Fibroblast of lung (primary cell): Measurements from ENCODE around the gene SLK. TPM values are rescaled to one million over a fixed set of nuclear protein-coding genes. Genes with fewer than 3 reads are reported as not detected.

Experiments
- DNase-seq, 2 donors: peaks; one replicate each; pipeline versions ENCODE4 v3.0.0 to v3.0.0-alpha.2; 2010; ENCODE audit warnings: low read depth in 2 of 2
- H2AFZ ChIP-seq: 2 replicates; pipeline ENCODE4 v1.5.1; 2012; ENCODE audit warnings: low read length, control low read depth, inconsistent platforms
- H3K27ac ChIP-seq: 2 replicates; pipeline ENCODE4 v1.5.1; 2011; ENCODE audit warnings: low read length, control low read depth; ENCODE audit not compliant: insufficient read depth
- H3K27me3 ChIP-seq: 2 replicates; pipeline ENCODE4 v1.5.1; 2011; ENCODE audit warnings: mild to moderate bottlenecking, low read length; ENCODE audit not compliant: control insufficient read depth, insufficient read depth
- H3K36me3 ChIP-seq: 2 replicates; pipeline ENCODE4 v1.5.1; 2011; ENCODE audit warnings: low read length; ENCODE audit not compliant: control insufficient read depth, insufficient read depth
- H3K4me1 ChIP-seq: 2 replicates; pipeline ENCODE4 v1.5.1; 2011; ENCODE audit warnings: low read length; ENCODE audit not compliant: control insufficient read depth, insufficient read depth; ENCODE audit errors: extremely low read depth
- H3K4me2 ChIP-seq: 2 replicates; pipeline ENCODE4 v1.5.1; 2011; ENCODE audit warnings: low read length, control low read depth; ENCODE audit not compliant: insufficient read depth; ENCODE audit errors: extremely low read depth
- H3K4me3 ChIP-seq, 4 experiments: fragments of 200-600 bp in 1 of 4; sonication (generic) in 1 of 4; replicated peaks in 1 of 4; 2 replicates each; pipeline ENCODE4 v1.5.1; 2011 to 2016; ENCODE audit warnings: low read length in 4 of 4, low read depth in 3 of 4, mild to moderate bottlenecking in 3 of 4, control low read depth in 2 of 4, inconsistent platforms in 1 of 4, mixed read lengths in 1 of 4; ENCODE audit not compliant: insufficient read depth in 1 of 4; ENCODE audit errors: control extremely low read depth in 1 of 4
- H3K79me2 ChIP-seq: 2 replicates; pipeline ENCODE4 v1.5.1; 2012; ENCODE audit warnings: mild to moderate bottlenecking, low read length, inconsistent platforms; ENCODE audit not compliant: control insufficient read depth, insufficient read depth
- H3K9ac ChIP-seq: 2 replicates; pipeline ENCODE4 v1.5.1; 2011; ENCODE audit warnings: mild to moderate bottlenecking, low read length, control low read depth; ENCODE audit not compliant: insufficient read depth
- H3K9me3 ChIP-seq: 2 replicates; pipeline ENCODE4 v1.5.1; 2012; ENCODE audit warnings: low read depth, low read length; ENCODE audit not compliant: control insufficient read depth, insufficient read depth
- H4K20me1 ChIP-seq: 2 replicates; pipeline ENCODE4 v1.5.1; 2011; ENCODE audit warnings: low read length; ENCODE audit not compliant: control insufficient read depth, insufficient read depth; ENCODE audit errors: extremely low read depth
- CTCF ChIP-seq, 2 donors: IDR thresholded peaks in 1 of 2; conservative IDR thresholded peaks in 1 of 2; 1 replicate in 1 of 2; 2 replicates in 1 of 2; pipeline ENCODE4 v1.5.1; 2011 to 2012; ENCODE audit warnings: low read length in 2 of 2, control low read depth in 1 of 2, inconsistent platforms in 1 of 2, low read depth in 1 of 2, mild to moderate bottlenecking in 1 of 2
- EZH2 ChIP-seq: IDR thresholded peaks from 2 replicates; pipeline ENCODE4 v1.5.1; 2012; ENCODE audit warnings: low read length, control low read depth, mild to moderate bottlenecking; ENCODE audit errors: missing control alignments
- polyA plus RNA-seq, 2 donors: library from polyadenylated mRNA; depleted of rRNA in 1 of 2; stranded (reverse) in 1 of 2; unstranded in 1 of 2; fragments of >200 nt; gene quantifications; 2 replicates each; pipeline ENCODE4 v1.2.1, GENCODE V29; 2011 to 2012; ENCODE audit warnings: missing spikeins in 1 of 2
- total RNA-seq: library from RNA; depleted of rRNA; stranded (reverse); fragments of >200 nt; gene quantifications from 2 replicates; pipeline ENCODE4 v1.2.1, GENCODE V29; 2014

Gene SLK
- total and polyA plus RNA-seq, 2 donors (not counting 1 experiment from before 2014, with no cell fraction given) = 18.2 to 63.1 TPM

- Histone ChIP-seq H3K9me3 (no peaks in the 10 kb centered on the region), H3K4me1 (no peaks in the 10 kb centered on the region), H3K4me2 (no peak overlapping the region), H3K79me2 (no peaks in the 10 kb centered on the region), H3K36me3 (peaks cover 6% of the 10 kb centered on the region), H3K9ac (no peak overlapping the region), H3K4me3 (no peak overlapping the region), H3K27me3 (no peaks in the 10 kb centered on the region), H4K20me1 (no peaks in the 10 kb centered on the region), H2AFZ (no peak overlapping the region), H3K27ac (no peak overlapping the region)
- TF ChIP-seq EZH2 = no peak
- TF ChIP-seq CTCF (conservative IDR thresholded peaks at IDR 0.05 in 1 of 2, IDR thresholded peaks at IDR 0.05 in 1 of 2; ENCODE audit: low read depth in 1 of 2, low read length in 2 of 2) = no peak
- no peak for DNase-seq
Observed at GRCh38 chr10:104018471-104018870, 51.5 kb downstream of the SLK start.

- H3K4me1 ChIP-seq = no peaks in the 10 kb centered on the region
- no peaks in the 10 kb centered on the region for H3K79me2 ChIP-seq
- no peak overlapping the region for H3K9ac ChIP-seq
- H2AFZ ChIP-seq = no peak overlapping the region
- H3K27me3 ChIP-seq = no peaks in the 10 kb centered on the region
- H3K27ac ChIP-seq = no peak overlapping the region
- TF ChIP-seq EZH2 (no peak), CTCF (conservative IDR thresholded peaks at IDR 0.05 in 1 of 2, IDR thresholded peaks at IDR 0.05 in 1 of 2; ENCODE audit: low read depth in 1 of 2, low read length in 2 of 2) (no peak)
- H3K4me2 ChIP-seq = no peak overlapping the region
- no peaks in the 10 kb centered on the region for H3K9me3 ChIP-seq
- DNase-seq = no peak
- H4K20me1 ChIP-seq = no peaks in the 10 kb centered on the region
- no peak overlapping the region for H3K4me3 ChIP-seq
- H3K36me3 ChIP-seq = peaks cover 9% of the 10 kb centered on the region
Observed at GRCh38 chr10:104020020-104020419, 53.1 kb downstream of the SLK start.

GRCh38 chr10:104021246-104021645 lies 54.3 kb downstream of the SLK start:
- no peaks in the 10 kb centered on the region for H3K4me1 ChIP-seq
- no peaks in the 10 kb centered on the region for H3K27me3 ChIP-seq
- H3K79me2 ChIP-seq = no peaks in the 10 kb centered on the region
- no peak overlapping the region for H3K4me2 ChIP-seq
- H2AFZ ChIP-seq = no peak overlapping the region
- DNase-seq = no peak
- peaks cover 12% of the 10 kb centered on the region for H3K36me3 ChIP-seq
- H3K27ac ChIP-seq = no peak overlapping the region
- H3K4me3 ChIP-seq = no peak overlapping the region
- H4K20me1 ChIP-seq = no peaks in the 10 kb centered on the region
- H3K9me3 ChIP-seq = no peaks in the 10 kb centered on the region
- no peak overlapping the region for H3K9ac ChIP-seq
- TF ChIP-seq EZH2 (no peak), CTCF (conservative IDR thresholded peaks at IDR 0.05 in 1 of 2, IDR thresholded peaks at IDR 0.05 in 1 of 2; ENCODE audit: low read depth in 1 of 2, low read length in 2 of 2) (no peak)
